ENCODE measurements around the gene IFT22.
"Not testable (repeated sequence)": the region's sequence is repeated elsewhere in the genome, so short reads cannot be mapped to it uniquely, and the experiment has no call there.

Gene IFT22

DNA sequence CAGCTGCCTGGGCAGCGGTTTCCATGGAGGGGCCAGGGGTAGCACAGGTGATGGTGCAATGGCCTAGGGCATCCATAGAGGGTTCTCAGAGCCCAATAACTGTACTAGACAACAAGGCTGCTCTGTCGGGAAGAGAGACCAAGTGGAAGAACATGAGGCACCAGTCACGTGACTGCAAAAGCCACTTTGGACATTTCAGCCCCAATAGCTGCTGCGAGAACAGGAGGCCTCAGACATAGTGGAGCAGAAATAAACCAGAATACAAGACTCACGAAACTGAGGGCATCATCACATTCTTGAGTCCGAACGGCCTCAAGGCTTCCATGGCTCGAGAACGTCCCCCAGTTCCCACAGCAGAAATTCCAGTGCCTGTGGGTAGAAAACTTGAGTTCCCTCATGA is 44.5 kb downstream of the IFT22 start:
- DNase-seq, result no peak

DNA sequence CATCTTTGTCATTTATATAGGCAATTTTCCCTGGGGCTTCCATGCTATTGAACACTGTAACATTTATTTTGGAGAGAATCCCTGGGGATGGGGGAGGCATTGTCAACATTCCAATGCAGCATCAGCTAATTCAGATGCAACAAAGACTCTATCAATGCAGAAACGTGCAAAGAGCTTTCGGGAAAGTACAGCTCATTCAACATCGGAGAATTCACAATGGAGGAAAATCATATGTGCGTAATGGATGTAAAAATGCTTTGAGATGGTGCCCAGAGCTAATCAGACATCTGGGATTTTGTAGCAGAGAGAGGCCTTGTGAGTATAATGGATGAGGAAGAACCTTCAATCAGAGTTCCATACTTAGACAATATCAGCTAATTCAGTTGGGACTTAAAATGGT is 48.4 kb downstream of the IFT22 start:
- no peak for DNase-seq

DNA sequence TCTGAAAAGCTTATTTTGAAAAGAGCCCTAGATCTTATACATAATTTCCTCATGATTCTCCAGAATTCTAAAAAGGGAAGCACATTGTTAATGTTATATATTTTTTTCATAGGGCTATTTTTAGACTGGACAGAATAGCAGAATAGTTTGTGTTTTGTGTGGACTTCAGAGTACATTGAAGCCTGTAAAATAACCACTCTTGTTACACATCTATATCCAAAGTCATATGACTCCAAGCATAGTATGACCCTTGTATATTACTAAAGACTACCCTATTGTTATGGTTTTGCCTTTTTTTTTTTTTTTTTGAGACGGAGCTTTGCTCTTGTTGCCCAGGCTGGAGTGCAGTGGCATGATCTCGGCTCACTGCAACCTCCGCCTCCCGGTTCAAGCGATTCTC is 50.6 kb downstream of the IFT22 start:
- DNase-seq, result no peak

DNA sequence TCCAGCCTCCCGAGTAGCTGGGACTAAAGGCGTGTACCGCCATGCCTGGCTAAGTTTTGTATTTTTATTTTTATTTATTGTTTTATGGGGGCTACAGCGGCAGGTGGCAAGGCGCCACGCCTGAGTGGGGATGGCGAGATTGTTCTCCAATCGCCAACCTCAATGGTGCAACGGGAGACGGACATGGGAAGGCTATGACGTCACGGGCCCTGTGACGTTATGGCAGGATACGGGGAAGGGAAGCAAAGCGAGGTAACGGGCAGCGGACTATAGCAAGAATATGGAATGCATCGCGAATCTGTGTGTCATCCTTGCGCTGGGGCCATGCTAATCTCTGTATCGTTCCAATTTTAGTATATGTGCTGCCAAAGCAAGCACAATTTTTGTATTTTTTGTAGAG is 51.9 kb downstream of the IFT22 start:
- no peak for DNase-seq

DNA sequence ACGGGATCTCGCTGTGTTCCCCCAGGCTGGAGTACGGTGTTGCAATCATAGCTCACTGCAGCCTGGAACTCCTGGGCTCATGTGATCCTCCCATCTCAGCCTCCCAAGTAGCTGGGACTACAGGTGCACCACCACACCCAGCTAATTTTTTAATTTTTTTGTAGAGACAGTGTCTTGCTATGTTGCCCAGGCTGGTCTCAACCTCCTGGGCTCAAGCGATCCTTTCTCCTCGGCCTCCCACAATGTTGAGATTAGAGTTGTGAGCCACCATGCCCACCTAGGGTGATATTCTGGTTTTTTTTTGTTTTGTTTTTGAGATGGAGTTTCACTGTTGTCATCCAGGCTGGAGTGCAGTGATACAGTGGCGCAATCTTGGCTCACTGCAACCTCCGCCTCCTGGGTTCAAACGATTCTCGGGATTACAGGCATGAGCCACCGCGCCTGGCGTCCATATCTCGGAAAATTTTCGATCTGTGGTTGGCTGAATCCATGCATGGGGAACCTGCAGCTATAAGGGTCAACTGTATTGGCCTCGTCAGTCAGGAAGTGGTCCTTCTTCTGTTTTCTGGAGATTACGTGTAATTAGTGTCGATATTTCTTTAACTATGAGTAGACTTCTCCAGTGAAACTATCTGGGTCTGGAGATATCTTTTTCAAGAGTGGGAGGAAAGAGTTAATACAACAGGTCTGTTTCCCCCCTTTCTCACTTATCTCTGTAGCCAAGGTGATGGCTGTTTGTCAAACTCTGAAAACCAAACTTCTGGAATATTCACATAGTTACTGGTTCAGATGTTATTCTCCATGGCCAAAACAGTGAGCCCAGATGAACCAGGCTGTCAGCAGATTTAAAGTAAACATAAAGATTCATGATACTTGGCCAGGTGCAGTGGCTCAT is 55.7 kb downstream of the IFT22 start:
- no peak for DNase-seq

DNA sequence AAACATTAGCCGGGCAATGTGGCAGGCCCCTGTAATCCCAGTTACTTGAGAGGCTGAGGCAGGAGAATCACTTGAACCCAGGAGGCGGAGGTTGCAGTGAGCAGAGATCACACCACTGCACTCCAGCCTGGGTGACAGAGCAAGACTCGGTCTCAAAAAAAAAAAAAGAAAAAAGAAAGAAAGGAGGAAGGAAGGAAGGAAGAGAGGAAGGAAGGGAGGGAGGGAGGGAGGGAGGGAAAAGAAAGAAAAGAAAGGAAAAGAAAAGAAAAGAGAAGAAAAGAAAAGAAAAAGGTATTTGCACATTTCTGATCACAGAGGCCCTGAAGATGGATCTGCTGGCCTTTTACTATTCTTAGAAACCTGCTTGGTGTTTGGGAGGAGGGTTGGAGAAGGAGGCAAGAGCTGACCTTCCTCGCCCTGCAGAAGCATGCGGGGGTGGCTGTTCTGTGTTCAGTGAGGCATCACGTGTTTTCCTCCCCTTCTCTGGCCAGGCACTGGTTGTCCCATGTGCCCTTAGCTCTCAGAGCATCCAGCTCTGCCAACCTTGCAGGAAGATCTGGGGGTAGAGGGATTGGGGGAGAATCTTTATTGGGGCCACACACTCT is 57.4 kb downstream of the IFT22 start:
- DNase-seq, result not testable (repeated sequence)

Data from stimulated activated CD4-positive, alpha-beta T cell treated with anti-CD3 and anti-CD28 coated beads, Interleukin-1b, Interleukin-23, amount 100 ng/mL, for 48 hours (primary cell).